Measurements from ENCODE around the gene TREX2. TPM values are rescaled to one million over a fixed set of nuclear protein-coding genes. Genes with fewer than 3 reads are reported as not detected.
"Not testable (repeated sequence)": the region's sequence is repeated elsewhere in the genome, so short reads cannot be mapped to it uniquely, and the experiment has no call there.

TREX2 gene
- total and polyA plus RNA-seq, 7 experiments from 2014 or later: 0.25 to 5.5 (median 2.8) TPM

DNA sequence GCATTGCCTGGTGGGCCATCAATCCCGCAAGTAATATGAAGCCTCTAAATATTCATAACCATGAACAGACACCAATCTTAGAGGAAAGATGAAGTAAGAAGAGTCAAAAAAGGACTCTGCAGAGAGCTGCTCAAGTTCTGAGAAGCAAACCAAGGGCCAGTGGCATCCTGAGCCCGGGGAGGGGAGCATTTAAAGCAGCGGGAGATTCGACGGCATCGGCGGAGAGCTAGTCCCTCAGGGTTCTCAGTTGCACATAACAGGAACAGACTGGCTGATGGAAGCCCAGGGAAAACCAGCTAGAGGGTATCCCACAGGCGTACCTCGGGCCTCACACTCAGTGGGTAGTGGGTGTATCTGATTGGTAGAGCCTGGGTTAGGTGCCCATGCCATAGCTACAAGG is 39.8 kb downstream of the TREX2 start:
- H3K27ac ChIP-seq (ENCODE audit: low read depth, low read length): no peak overlapping the region
- no peaks in the 10 kb centered on the region for H3K36me3 ChIP-seq (ENCODE audit: control insufficient read depth in 2 of 3, insufficient read depth in 3 of 3, low read length in 3 of 3)
- no peak overlapping the region for H3K4me3 Mint-ChIP-seq
- POLR2A ChIA-PET: no interaction called here
- no peaks in the 10 kb centered on the region for H3K4me1 ChIP-seq (ENCODE audit: control insufficient read depth in 2 of 2, insufficient read depth in 2 of 2, low read length in 2 of 2)
- H3K9me3 Mint-ChIP-seq: no peaks in the 10 kb centered on the region
- no peak overlapping the region for H3K4me3 ChIP-seq (ENCODE audit: low read length)
- no peak overlapping the region for H3K27ac Mint-ChIP-seq
- peaks cover 0 to 4% (median 0%) of the 10 kb centered on the region in 7 donors for H3K4me1 Mint-ChIP-seq
- no peak for DNase-seq
- H3K9me3 ChIP-seq (ENCODE audit: control insufficient read depth in 2 of 3, low read length in 3 of 3): no peaks in the 10 kb centered on the region
- intact Hi-C loops (cut with micrococcal nuclease): no loop called here
- H3K36me3 Mint-ChIP-seq: no peaks in the 10 kb centered on the region
- no peak for ATAC-seq
- H3K27me3 ChIP-seq (ENCODE audit: control insufficient read depth in 2 of 2, insufficient read depth in 2 of 2, low read length in 2 of 2): no peaks in the 10 kb centered on the region
- CTCF ChIA-PET: no interaction called here
- H3K27me3 Mint-ChIP-seq: peaks cover 0 to 25% (median 0%) of the 10 kb centered on the region in 5 donors

- POLR2A ChIA-PET: no interaction called here
- CTCF ChIA-PET: no interaction called here
Observed at GRCh38 chrX:153405426-153405825, 40.4 kb downstream of the TREX2 start.

DNA sequence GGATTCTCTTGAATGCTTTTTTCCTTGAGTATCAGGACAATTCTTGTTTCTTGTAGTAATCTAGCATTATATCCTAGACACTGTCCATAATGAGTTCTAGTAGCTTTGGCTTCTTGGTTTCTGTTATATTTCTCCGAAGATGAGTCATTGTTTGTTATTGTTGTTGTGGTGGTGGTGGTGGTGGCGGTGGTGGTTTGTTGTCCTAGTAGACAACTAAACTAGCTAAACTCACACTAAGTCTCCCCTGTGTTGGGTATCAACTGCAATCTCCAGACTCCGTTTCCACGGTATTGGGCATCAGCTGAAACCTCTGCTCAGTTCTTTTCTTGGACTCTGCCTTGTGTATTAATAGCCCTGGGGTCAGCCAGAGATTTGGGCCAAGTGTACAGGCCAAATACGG is 41.5 kb downstream of the TREX2 start:
- H3K4me3 Mint-ChIP-seq; DNase-seq; H3K4me1 Mint-ChIP-seq; ATAC-seq; H3K4me3 ChIP-seq (ENCODE audit: low read length); H3K27me3 ChIP-seq (ENCODE audit: control insufficient read depth in 2 of 2, insufficient read depth in 2 of 2, low read length in 2 of 2); H3K4me1 ChIP-seq (ENCODE audit: control insufficient read depth in 2 of 2, insufficient read depth in 2 of 2, low read length in 2 of 2); POLR2A ChIA-PET; H3K36me3 Mint-ChIP-seq; H3K36me3 ChIP-seq (ENCODE audit: control insufficient read depth in 2 of 3, insufficient read depth in 3 of 3, low read length in 3 of 3); H3K9me3 Mint-ChIP-seq; CTCF ChIA-PET; H3K27ac Mint-ChIP-seq; H3K27ac ChIP-seq (ENCODE audit: low read depth, low read length); intact Hi-C loops (cut with micrococcal nuclease); H3K9me3 ChIP-seq (ENCODE audit: control insufficient read depth in 2 of 3, low read length in 3 of 3): not testable (repeated sequence)
- H3K27me3 Mint-ChIP-seq: peaks cover 0 to 25% (median 0%) of the 10 kb centered on the region in 5 donors

More at GRCh38 chrX:153405426-153405825, 40.4 kb downstream of the TREX2 start:
- H3K9me3 ChIP-seq (ENCODE audit: control insufficient read depth in 2 of 3, low read length in 3 of 3): no peaks in the 10 kb centered on the region
- DNase-seq (no peak), ATAC-seq (no peak)
- intact Hi-C loops (cut with micrococcal nuclease): no loop called here
- Mint-ChIP-seq H3K4me3 (no peak overlapping the region), H3K27me3 (peaks cover 0 to 25% (median 0%) of the 10 kb centered on the region in 5 donors), H3K4me1 (peaks cover 0 to 4% (median 0%) of the 10 kb centered on the region in 7 donors), H3K27ac (no peak overlapping the region), H3K36me3 (no peaks in the 10 kb centered on the region), H3K9me3 (no peaks in the 10 kb centered on the region)
- H3K27ac ChIP-seq (ENCODE audit: low read depth, low read length): no peak overlapping the region
- no peaks in the 10 kb centered on the region for H3K27me3 ChIP-seq (ENCODE audit: control insufficient read depth in 2 of 2, insufficient read depth in 2 of 2, low read length in 2 of 2)
- no peak overlapping the region for H3K4me3 ChIP-seq (ENCODE audit: low read length)
- H3K36me3 ChIP-seq (ENCODE audit: control insufficient read depth in 2 of 3, insufficient read depth in 3 of 3, low read length in 3 of 3): no peaks in the 10 kb centered on the region
- H3K4me1 ChIP-seq (ENCODE audit: control insufficient read depth in 2 of 2, insufficient read depth in 2 of 2, low read length in 2 of 2): no peaks in the 10 kb centered on the region

DNA sequence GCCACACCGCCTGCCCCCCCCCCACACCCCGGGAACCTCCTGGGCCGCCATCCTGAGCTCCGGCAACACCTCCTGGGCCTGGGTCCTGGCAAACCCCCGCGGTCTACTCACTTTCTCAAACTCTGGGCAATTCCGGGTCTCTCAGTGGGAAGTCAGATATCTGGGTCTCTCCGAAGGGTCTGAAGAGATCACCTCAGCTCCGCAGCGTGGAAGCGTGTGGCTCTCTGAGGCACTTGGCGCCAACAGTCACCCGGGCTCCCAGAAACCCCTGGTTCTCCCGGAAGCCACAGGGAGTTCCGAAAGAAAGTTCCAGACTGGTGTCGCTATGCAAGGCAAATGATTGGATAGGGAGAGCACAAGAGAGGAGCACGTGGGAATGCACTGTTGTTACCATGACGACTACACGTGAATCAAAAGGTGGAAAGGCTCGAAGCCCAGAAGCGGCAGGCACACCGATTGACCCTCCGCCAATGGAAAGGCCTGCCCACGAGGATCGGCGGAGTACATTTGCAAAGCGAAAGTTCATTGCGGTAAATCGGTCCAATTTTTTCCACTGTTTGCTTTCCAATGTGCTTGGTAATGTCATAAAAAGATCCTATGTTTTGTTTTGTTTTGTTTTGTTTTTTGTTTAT is 44.6 kb downstream of the TREX2 start, which contains the start of gene PNMA6E:
TSS of gene PNMA6E (minus strand) at position 218 of the 632 bp plus-strand sequence. CDS start 2,501 bp downstream, outside the sequence.
- ATAC-seq (no peak), DNase-seq (no peak)
- no peak within 1 kb of the TSS for H3K4me3 Mint-ChIP-seq
- H3K36me3 Mint-ChIP-seq: no peaks in the 10 kb centered on the region
- Histone ChIP-seq H3K27me3 (ENCODE audit: control insufficient read depth in 2 of 2, insufficient read depth in 2 of 2, low read length in 2 of 2) (no peaks in the 10 kb centered on the region), H3K36me3 (ENCODE audit: control insufficient read depth in 2 of 3, insufficient read depth in 3 of 3, low read length in 3 of 3) (no peaks in the 10 kb centered on the region), H3K4me1 (ENCODE audit: control insufficient read depth in 2 of 2, insufficient read depth in 2 of 2, low read length in 2 of 2) (no peaks in the 10 kb centered on the region), H3K27ac (ENCODE audit: low read depth, low read length) (no peak within 1 kb of the TSS), H3K4me3 (ENCODE audit: low read length) (no peak within 1 kb of the TSS), H3K9me3 (ENCODE audit: control insufficient read depth in 2 of 3, low read length in 3 of 3) (no peaks in the 10 kb centered on the region)
- ChIA-PET POLR2A (no interaction called here), CTCF (no interaction called here)
- H3K9me3 Mint-ChIP-seq: no peaks in the 10 kb centered on the region
- no peak within 1 kb of the TSS for H3K27ac Mint-ChIP-seq
- peaks cover 0 to 22% (median 0%) of the 10 kb centered on the region in 5 donors for H3K27me3 Mint-ChIP-seq
- H3K4me1 Mint-ChIP-seq: peaks cover 0 to 6% (median 0%) of the 10 kb centered on the region in 7 donors
- intact Hi-C loops (cut with micrococcal nuclease): no loop called here

- no peak overlapping the region for H3K27ac Mint-ChIP-seq
- H3K4me3 Mint-ChIP-seq: no peak overlapping the region
- intact Hi-C loops (cut with micrococcal nuclease): no loop called here
- H3K4me3 ChIP-seq (ENCODE audit: low read length): no peak overlapping the region
- no peaks in the 10 kb centered on the region for H3K36me3 Mint-ChIP-seq
- H3K27ac ChIP-seq (ENCODE audit: low read depth, low read length): no peak overlapping the region
- DNase-seq (peak; percentile 8 to 65 (median 41)), ATAC-seq (peak; percentile 84)
- peaks cover 0 to 13% (median 0%) of the 10 kb centered on the region in 7 donors for H3K4me1 Mint-ChIP-seq
- H3K27me3 ChIP-seq (ENCODE audit: control insufficient read depth in 2 of 2, insufficient read depth in 2 of 2, low read length in 2 of 2): no peaks in the 10 kb centered on the region
- H3K9me3 Mint-ChIP-seq: no peaks in the 10 kb centered on the region
- no peaks in the 10 kb centered on the region for H3K9me3 ChIP-seq (ENCODE audit: control insufficient read depth in 2 of 3, low read length in 3 of 3)
- H3K27me3 Mint-ChIP-seq: peaks cover 0 to 19% (median 0%) of the 10 kb centered on the region in 5 donors
- ChIA-PET CTCF (interaction anchor here (0.6 kb wide), 1 partner anchor 161 kb away, joined by 3 read pairs; no protein-coding TSS in a partner anchor), POLR2A (no interaction called here)
- H3K4me1 ChIP-seq (ENCODE audit: control insufficient read depth in 2 of 2, insufficient read depth in 2 of 2, low read length in 2 of 2): no peaks in the 10 kb centered on the region
- no peaks in the 10 kb centered on the region for H3K36me3 ChIP-seq (ENCODE audit: control insufficient read depth in 2 of 3, insufficient read depth in 3 of 3, low read length in 3 of 3)
Observed at GRCh38 chrX:153400146-153401132, 45.4 kb downstream of the TREX2 start.

DNA sequence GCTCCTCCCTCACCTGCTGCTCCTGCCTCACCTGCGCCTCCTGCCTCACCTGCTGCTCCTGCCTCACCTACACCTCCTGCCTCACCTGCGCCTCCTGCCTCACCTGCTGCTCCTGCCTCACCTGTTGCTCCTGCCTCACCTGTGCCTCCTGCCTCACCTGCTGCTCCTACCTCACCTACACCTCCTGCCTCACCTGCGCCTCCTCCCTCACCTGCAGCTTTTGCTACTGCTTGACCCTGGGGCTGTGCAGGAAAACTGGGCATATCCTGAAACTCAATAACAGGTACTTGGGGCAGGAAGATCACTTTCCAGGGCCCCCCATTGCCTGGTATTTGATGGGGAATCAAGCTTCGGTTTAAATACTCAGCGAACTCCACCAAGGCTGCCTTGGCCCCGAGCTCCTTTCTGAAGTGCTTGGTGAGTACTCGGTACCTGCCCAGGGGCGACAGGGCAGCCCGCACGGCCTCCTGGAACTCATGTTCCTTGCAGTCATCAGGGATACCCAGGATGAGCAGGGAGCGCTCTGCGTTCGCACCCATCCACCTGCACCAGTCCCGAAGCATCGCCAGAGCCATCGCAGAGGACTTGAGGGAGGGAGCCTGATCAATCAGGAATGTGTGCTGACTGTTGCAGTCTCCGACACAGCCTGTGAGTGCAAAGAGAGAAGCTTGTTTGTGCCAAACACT is 47.4 kb downstream of the TREX2 start:
- H3K36me3 ChIP-seq (ENCODE audit: control insufficient read depth in 2 of 3, insufficient read depth in 3 of 3, low read length in 3 of 3): no peaks in the 10 kb centered on the region
- intact Hi-C loops (cut with micrococcal nuclease): no loop called here
- ChIA-PET CTCF (no interaction called here), POLR2A (no interaction called here)
- Mint-ChIP-seq H3K36me3 (no peaks in the 10 kb centered on the region), H3K27me3 (peaks cover 0 to 13% (median 0%) of the 10 kb centered on the region in 5 donors), H3K9me3 (no peaks in the 10 kb centered on the region), H3K4me1 (peaks cover 0 to 26% (median 0%) of the 10 kb centered on the region in 7 donors), H3K27ac (no peak overlapping the region), H3K4me3 (no peak overlapping the region)
- H3K27ac ChIP-seq (ENCODE audit: low read depth, low read length): no peak overlapping the region
- DNase-seq: no peak
- no peak for ATAC-seq
- H3K9me3 ChIP-seq (ENCODE audit: control insufficient read depth in 2 of 3, low read length in 3 of 3): no peaks in the 10 kb centered on the region
- H3K4me3 ChIP-seq (ENCODE audit: low read length): no peak overlapping the region
- no peaks in the 10 kb centered on the region for H3K4me1 ChIP-seq (ENCODE audit: control insufficient read depth in 2 of 2, insufficient read depth in 2 of 2, low read length in 2 of 2)
- no peaks in the 10 kb centered on the region for H3K27me3 ChIP-seq (ENCODE audit: control insufficient read depth in 2 of 2, insufficient read depth in 2 of 2, low read length in 2 of 2)

All from naive thymus-derived CD4-positive, alpha-beta T cell (primary cell).